ENCODE data around the gene FABP2. TPM values are rescaled to one million over a fixed set of nuclear protein-coding genes. Genes with fewer than 3 reads are reported as not detected.
"Not testable (repeated sequence)": the region's sequence is repeated elsewhere in the genome, so short reads cannot be mapped to it uniquely, and the experiment has no call there.

The FABP2 gene
- total RNA-seq, result not detected

- ChIA-PET POLR2A (no interaction called here), CTCF (interaction anchor here (1.5 kb wide), 1 partner anchor 18 kb away, joined by 4 read pairs; no protein-coding TSS in a partner anchor)
- H3K27me3 Mint-ChIP-seq, result peaks cover 3% of the 10 kb centered on the region
- H3K27ac Mint-ChIP-seq, result no peak within 1 kb of the TSS
- no peak within 1 kb of the TSS for H3K4me3 Mint-ChIP-seq
- ATAC-seq (no peak), DNase-seq (no peak)
- no peaks in the 10 kb centered on the region for H3K36me3 Mint-ChIP-seq (ENCODE audit: low read depth)
- intact Hi-C loops (cut with micrococcal nuclease), result no loop called here
- H3K4me1 Mint-ChIP-seq (ENCODE audit: low read depth), result no peaks in the 10 kb centered on the region
- no peaks in the 10 kb centered on the region for H3K9me3 Mint-ChIP-seq
- TF ChIP-seq CTCF (IDR thresholded peaks at IDR 0.05), result no peak
Observed at GRCh38 chr4:119321921-119322687, at the start of gene FABP2. TSS of gene FABP2 (minus strand) at chr4:119322138. CDS start at chr4:119322102, 36 bp downstream.

DNA sequence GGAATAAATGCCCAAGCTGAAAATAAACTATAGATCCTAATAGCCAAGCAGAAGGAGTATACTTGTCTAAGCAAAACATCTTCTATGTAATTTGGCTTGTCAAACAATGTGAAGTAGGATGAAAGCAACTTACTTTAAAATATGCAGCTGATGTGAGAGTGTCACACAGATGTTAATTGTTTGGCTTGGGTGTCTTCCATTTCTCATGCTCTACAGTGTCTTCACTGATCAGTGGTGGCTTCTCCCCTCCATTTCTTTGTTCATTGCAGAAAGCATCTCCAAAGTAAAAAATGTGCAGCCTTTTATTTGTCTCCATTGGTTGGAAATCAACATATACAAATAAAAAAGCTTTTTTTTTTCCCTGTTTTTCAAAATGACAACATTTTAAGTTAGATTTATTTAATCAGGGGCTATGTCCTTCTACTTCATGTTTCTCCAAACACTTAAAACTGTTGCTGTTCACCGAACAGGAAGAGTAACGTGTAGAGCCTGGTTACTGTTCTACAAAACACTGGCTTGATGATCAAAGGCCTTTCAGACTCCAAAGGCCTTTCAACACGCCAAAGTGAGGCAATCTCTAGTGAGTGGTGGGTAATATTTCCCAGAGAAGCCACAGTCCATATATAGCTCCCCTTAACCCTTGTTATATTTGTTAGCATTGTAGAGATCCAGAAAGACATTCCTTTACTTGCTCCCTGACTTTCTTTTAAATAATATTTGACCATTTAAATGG, 49.2 kb upstream of the FABP2 start:
- POLR2A ChIA-PET; DNase-seq; H3K4me3 Mint-ChIP-seq; H3K9me3 Mint-ChIP-seq; CTCF ChIA-PET; intact Hi-C loops (cut with micrococcal nuclease); H3K27me3 Mint-ChIP-seq; H3K36me3 Mint-ChIP-seq (ENCODE audit: low read depth): not testable (repeated sequence)
- peak; percentile 46 for ATAC-seq
- Mint-ChIP-seq H3K27ac (peak overlapping the region; percentile 18), H3K4me1 (ENCODE audit: low read depth) (peaks cover 38% of the 10 kb centered on the region)

DNA sequence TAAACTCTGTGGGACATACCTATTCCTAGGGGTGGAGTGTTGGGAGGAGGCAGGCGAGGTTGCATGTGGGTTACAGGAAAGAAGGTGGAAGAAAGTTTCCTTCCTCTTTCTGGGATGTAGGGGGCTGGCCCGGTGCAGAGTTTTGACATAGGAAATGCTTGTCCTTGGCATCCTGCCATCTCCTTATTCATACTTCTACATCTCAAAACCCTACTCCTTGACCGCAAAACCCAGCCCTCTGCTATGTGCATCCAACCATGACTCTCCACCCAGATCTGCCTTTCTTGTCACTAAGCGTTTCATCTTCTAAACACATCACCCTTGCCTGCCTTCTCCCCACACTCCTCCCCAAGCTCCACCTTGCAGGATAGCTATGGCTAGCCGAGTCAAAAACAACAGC, 48.5 kb upstream of the FABP2 start:
- ATAC-seq (peak; percentile 96), DNase-seq (peak; percentile 76)
- CTCF ChIA-PET; POLR2A ChIA-PET; intact Hi-C loops (cut with micrococcal nuclease); H3K27ac Mint-ChIP-seq; H3K36me3 Mint-ChIP-seq (ENCODE audit: low read depth); H3K4me3 Mint-ChIP-seq; H3K27me3 Mint-ChIP-seq; H3K9me3 Mint-ChIP-seq: not testable (repeated sequence)
- H3K4me1 Mint-ChIP-seq (ENCODE audit: low read depth), result peaks cover 34% of the 10 kb centered on the region

DNA sequence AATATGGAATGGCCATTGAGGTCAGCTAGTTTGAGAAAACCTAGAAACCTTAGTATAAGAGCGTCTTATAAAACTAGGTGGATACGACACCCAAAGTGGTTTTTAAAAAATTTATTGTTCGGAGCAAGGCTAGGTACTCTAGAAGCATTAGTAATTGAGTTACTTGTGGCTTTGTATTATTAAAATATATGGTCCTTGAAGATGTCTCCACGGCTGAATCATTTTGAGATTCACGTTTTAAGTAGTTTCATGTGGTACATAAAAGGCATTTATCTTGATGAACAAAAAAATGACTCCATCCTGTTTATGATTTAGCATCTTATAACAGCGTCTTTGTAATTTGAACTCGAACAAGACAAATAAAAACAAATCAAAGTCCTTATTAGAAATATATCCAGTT, 44.9 kb upstream of the FABP2 start:
- CTCF ChIA-PET; intact Hi-C loops (cut with micrococcal nuclease); DNase-seq; H3K36me3 Mint-ChIP-seq (ENCODE audit: low read depth); H3K27ac Mint-ChIP-seq; H3K27me3 Mint-ChIP-seq; H3K9me3 Mint-ChIP-seq; H3K4me3 Mint-ChIP-seq; POLR2A ChIA-PET; ATAC-seq: not testable (repeated sequence)
- H3K4me1 Mint-ChIP-seq (ENCODE audit: low read depth), result peaks cover 23% of the 10 kb centered on the region

- peak; percentile 42 for ATAC-seq
- H3K27me3 Mint-ChIP-seq; DNase-seq; H3K27ac Mint-ChIP-seq; H3K36me3 Mint-ChIP-seq (ENCODE audit: low read depth); H3K4me1 Mint-ChIP-seq (ENCODE audit: low read depth); H3K4me3 Mint-ChIP-seq; intact Hi-C loops (cut with micrococcal nuclease); H3K9me3 Mint-ChIP-seq; POLR2A ChIA-PET; CTCF ChIA-PET: not testable (repeated sequence)
Observed at GRCh38 chr4:119364203-119364602, 42.3 kb upstream of the FABP2 start.

GRCh38 chr4:119363372-119363771, 41.4 kb upstream of the FABP2 start:
- DNase-seq; intact Hi-C loops (cut with micrococcal nuclease); CTCF ChIA-PET: not testable (repeated sequence)

GRCh38 chr4:119362413-119362812, 40.5 kb upstream of the FABP2 start:
- H3K27me3 Mint-ChIP-seq; H3K9me3 Mint-ChIP-seq; ATAC-seq; H3K4me3 Mint-ChIP-seq; H3K36me3 Mint-ChIP-seq (ENCODE audit: low read depth); H3K27ac Mint-ChIP-seq; CTCF ChIA-PET; POLR2A ChIA-PET; H3K4me1 Mint-ChIP-seq (ENCODE audit: low read depth); intact Hi-C loops (cut with micrococcal nuclease); DNase-seq: not testable (repeated sequence)

More at GRCh38 chr4:119363372-119363771, 41.4 kb upstream of the FABP2 start:
- H3K4me1 Mint-ChIP-seq (ENCODE audit: low read depth); H3K9me3 Mint-ChIP-seq; H3K27ac Mint-ChIP-seq; H3K4me3 Mint-ChIP-seq; H3K36me3 Mint-ChIP-seq (ENCODE audit: low read depth); POLR2A ChIA-PET; ATAC-seq; H3K27me3 Mint-ChIP-seq: not testable (repeated sequence)

DNA sequence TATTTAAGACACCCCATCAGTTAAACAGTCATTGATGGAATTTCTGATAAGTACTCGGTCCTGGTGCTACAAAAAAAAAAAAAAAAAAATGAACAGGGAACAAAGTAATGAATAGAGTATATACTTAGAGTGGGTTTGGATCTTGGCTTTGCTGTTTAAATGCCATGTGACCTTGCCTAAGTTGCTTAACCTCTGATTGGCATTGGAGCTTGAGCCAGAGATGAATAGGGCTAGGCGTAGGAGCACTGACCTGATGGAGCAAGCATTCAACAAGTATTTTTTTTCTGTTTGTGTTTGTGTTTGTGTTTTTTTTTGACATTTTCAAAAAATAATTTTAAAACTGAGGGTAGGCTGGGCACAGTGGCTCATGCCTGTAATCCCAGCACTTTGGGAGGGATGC, 37.9 kb upstream of the FABP2 start:
- POLR2A ChIA-PET; H3K9me3 Mint-ChIP-seq; H3K27ac Mint-ChIP-seq; H3K4me3 Mint-ChIP-seq; ATAC-seq; intact Hi-C loops (cut with micrococcal nuclease); H3K27me3 Mint-ChIP-seq; H3K36me3 Mint-ChIP-seq (ENCODE audit: low read depth); H3K4me1 Mint-ChIP-seq (ENCODE audit: low read depth); CTCF ChIA-PET; DNase-seq: not testable (repeated sequence)

- H3K9me3 Mint-ChIP-seq; POLR2A ChIA-PET; H3K27ac Mint-ChIP-seq; H3K4me1 Mint-ChIP-seq (ENCODE audit: low read depth); ATAC-seq; H3K36me3 Mint-ChIP-seq (ENCODE audit: low read depth); DNase-seq; H3K4me3 Mint-ChIP-seq; CTCF ChIA-PET; intact Hi-C loops (cut with micrococcal nuclease); H3K27me3 Mint-ChIP-seq: not testable (repeated sequence)
Observed at GRCh38 chr4:119356796-119357195, 34.9 kb upstream of the FABP2 start.

DNA sequence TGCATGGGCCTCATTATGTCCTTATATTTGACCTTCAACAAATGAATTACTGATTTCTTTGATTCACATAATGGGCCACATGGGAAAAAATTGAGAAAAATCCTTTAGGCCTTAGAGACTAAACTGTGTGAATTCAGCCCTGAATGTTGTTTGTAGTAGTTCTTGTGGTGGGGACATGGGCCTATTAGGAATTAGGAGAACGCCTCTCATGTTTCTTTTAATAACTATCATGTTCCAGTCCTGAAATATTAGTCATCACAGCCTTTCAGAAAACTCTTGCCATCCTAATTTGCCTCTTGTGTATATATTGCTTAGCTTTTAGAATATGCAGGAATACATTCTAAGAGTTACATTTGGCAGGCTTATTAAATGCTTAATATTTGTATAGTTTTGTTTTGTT, 34.1 kb upstream of the FABP2 start:
- H3K27ac Mint-ChIP-seq; H3K27me3 Mint-ChIP-seq; DNase-seq; H3K4me1 Mint-ChIP-seq (ENCODE audit: low read depth); ATAC-seq; POLR2A ChIA-PET; intact Hi-C loops (cut with micrococcal nuclease); H3K36me3 Mint-ChIP-seq (ENCODE audit: low read depth); CTCF ChIA-PET; H3K4me3 Mint-ChIP-seq; H3K9me3 Mint-ChIP-seq: not testable (repeated sequence)

GRCh38 chr4:119353364-119353763, 31.4 kb upstream of the FABP2 start:
- ATAC-seq; DNase-seq; H3K27me3 Mint-ChIP-seq; H3K4me3 Mint-ChIP-seq; intact Hi-C loops (cut with micrococcal nuclease); POLR2A ChIA-PET; H3K36me3 Mint-ChIP-seq (ENCODE audit: low read depth); H3K4me1 Mint-ChIP-seq (ENCODE audit: low read depth); H3K27ac Mint-ChIP-seq; H3K9me3 Mint-ChIP-seq; CTCF ChIA-PET: not testable (repeated sequence)
